WTC11 (cell line): ENCODE results near the gene TAF10. TPM values are rescaled to one million over a fixed set of nuclear protein-coding genes. Genes with fewer than 3 reads are reported as not detected.

ENCODE experiments used
- ATAC-seq: fragments of 200-7000 bp; cut with Tn5 transposase; 2 replicates; pipeline ENCODE4 v1.10.0; 2021; ENCODE audit warnings: mild to moderate bottlenecking, moderate library complexity
- CTCF ChIA-PET: fragments of 300-600 bp; sonication (Branson Sonifier 250); formaldehyde crosslinking; loops from one replicate; lab custom pipeline; 2021; ENCODE audit warnings: antibody characterized with exemption; lab: Charles Lee
- POLR2A ChIA-PET: fragments of 350-600 bp; sonication (Branson Sonifier 250); formaldehyde crosslinking; loops from one replicate; lab custom pipeline; 2021; ENCODE audit warnings: antibody characterized with exemption; lab: Charles Lee
- DNase-seq: peaks from one replicate; pipeline ENCODE4 v3.0.0; 2021; ENCODE audit warnings: low spot score
- H3K27ac Mint-ChIP-seq: 2 replicates; pipeline ENCODE4 v1.8.0; 2021; ENCODE audit warnings: mixed read lengths
- H3K27me3 Mint-ChIP-seq: 2 replicates; pipeline ENCODE4 v1.8.0; 2021; ENCODE audit warnings: low read depth, mild to moderate bottlenecking, moderate library complexity, mixed read lengths
- H3K36me3 Mint-ChIP-seq: 2 replicates; pipeline ENCODE4 v1.8.0; 2021; ENCODE audit warnings: mixed read lengths
- H3K4me1 Mint-ChIP-seq: 2 replicates; pipeline ENCODE4 v1.8.0; 2022; ENCODE audit warnings: mixed read lengths
- H3K4me3 Mint-ChIP-seq: 2 replicates; pipeline ENCODE4 v1.8.0; 2021; ENCODE audit warnings: mild to moderate bottlenecking, moderate library complexity, mixed read lengths
- H3K9me3 Mint-ChIP-seq: 2 replicates; pipeline ENCODE4 v1.8.0; 2021; ENCODE audit warnings: mixed read lengths
- CREB1 ChIP-seq: sonication (generic); formaldehyde crosslinking; IDR thresholded peaks from 2 replicates; pipeline ENCODE4 v1.8.0; 2023; ENCODE audit warnings: mild to moderate bottlenecking, missing genetic modification reagents
- FOXK1 ChIP-seq: sonication (generic); formaldehyde crosslinking; IDR thresholded peaks from 2 replicates; pipeline ENCODE4 v1.8.0; 2022; ENCODE audit warnings: mild to moderate bottlenecking, moderate library complexity, missing genetic modification reagents
- GTF2I ChIP-seq: fragments of 250-450 bp; sonication (Bioruptor Pico); conservative IDR thresholded peaks from 2 replicates; pipeline ENCODE4 v1.4.0; 2021; ENCODE audit warnings: mild to moderate bottlenecking
- HMGA2 ChIP-seq: fragments of 250-450 bp; sonication (Bioruptor Pico); IDR thresholded peaks from 2 replicates; pipeline ENCODE4 v1.4.0; 2021; ENCODE audit warnings: mild to moderate bottlenecking, moderate library complexity
- KAT7 ChIP-seq: sonication (generic); formaldehyde crosslinking; IDR thresholded peaks from 2 replicates; pipeline ENCODE4 v1.8.1; 2023; ENCODE audit warnings: missing genetic modification reagents, mild to moderate bottlenecking, borderline replicate concordance
- NR3C1 ChIP-seq: sonication (generic); formaldehyde crosslinking; conservative IDR thresholded peaks from 2 replicates; pipeline ENCODE4 v1.8.1; 2023; ENCODE audit warnings: low read depth, mild to moderate bottlenecking, missing genetic modification reagents
- TEAD1 ChIP-seq: sonication (generic); formaldehyde crosslinking; IDR thresholded peaks from 2 replicates; pipeline ENCODE4 v1.8.0; 2022; ENCODE audit warnings: mild to moderate bottlenecking, missing genetic modification reagents
- TP53 ChIP-seq: sonication (generic); formaldehyde crosslinking; IDR thresholded peaks from 2 replicates; pipeline ENCODE4 v1.8.1; 2023; ENCODE audit warnings: mild to moderate bottlenecking, missing genetic modification reagents
- ZBTB21 ChIP-seq: sonication (generic); formaldehyde crosslinking; IDR thresholded peaks from 2 replicates; pipeline ENCODE4 v1.8.1; 2023; ENCODE audit warnings: mild to moderate bottlenecking, missing genetic modification reagents, borderline replicate concordance
- ZNF121 ChIP-seq: sonication (generic); formaldehyde crosslinking; IDR thresholded peaks from 2 replicates; pipeline ENCODE4 v1.8.0; 2023; ENCODE audit warnings: missing genetic modification reagents
- ZNF219 ChIP-seq: sonication (generic); formaldehyde crosslinking; IDR thresholded peaks from 2 replicates; pipeline ENCODE4 v1.8.0; 2023; ENCODE audit warnings: missing genetic modification reagents, mild to moderate bottlenecking, borderline replicate concordance
- ZNF317 ChIP-seq: sonication (generic); formaldehyde crosslinking; IDR thresholded peaks from 2 replicates; pipeline ENCODE4 v1.8.1; 2023; ENCODE audit warnings: low read depth, mild to moderate bottlenecking, moderate library complexity, missing genetic modification reagents, borderline replicate concordance
- total RNA-seq: library from RNA; stranded (reverse); gene quantifications from 3 replicates; pipeline ENCODE4 v1.2.3, GENCODE V29; 2021
- TF ChIP-seq, protein P1 (sequence below): sonication (generic); formaldehyde crosslinking; IDR thresholded peaks from 2 replicates; pipeline ENCODE4 v1.8.1; 2022; ENCODE audit warnings: missing genetic modification reagents, borderline replicate concordance
- TF ChIP-seq, protein P2 (sequence below): fragments of 250-450 bp; sonication (Bioruptor Pico); IDR thresholded peaks from 2 replicates; pipeline ENCODE4 v1.9.0; 2021; ENCODE audit warnings: moderate library complexity, mild to moderate bottlenecking, inconsistent platforms, borderline replicate concordance
- TF ChIP-seq, protein P3 (sequence below): fragments of 200-600 bp; IDR thresholded peaks from 2 replicates; pipeline ENCODE4 v1.8.0; 2022; ENCODE audit warnings: antibody characterized with exemption
- TF ChIP-seq, protein P4 (sequence below): sonication (generic); formaldehyde crosslinking; conservative IDR thresholded peaks from 2 replicates; pipeline ENCODE4 v1.8.1; 2022; ENCODE audit warnings: mild to moderate bottlenecking, missing genetic modification reagents
- TF ChIP-seq, protein P5 (sequence below): sonication (generic); formaldehyde crosslinking; IDR thresholded peaks from 2 replicates; pipeline ENCODE4 v1.8.0; 2023; ENCODE audit warnings: mild to moderate bottlenecking, missing genetic modification reagents
- TF ChIP-seq, protein P6 (sequence below): sonication (generic); formaldehyde crosslinking; IDR thresholded peaks from 2 replicates; pipeline ENCODE4 v1.8.1; 2023; ENCODE audit warnings: mild to moderate bottlenecking, missing genetic modification reagents, moderate library complexity
- TF ChIP-seq, protein P7 (sequence below): sonication (generic); formaldehyde crosslinking; IDR thresholded peaks from 2 replicates; pipeline ENCODE4 v1.8.0; 2022; ENCODE audit warnings: mild to moderate bottlenecking, missing genetic modification reagents
- TF ChIP-seq, protein P8 (sequence below): sonication (generic); formaldehyde crosslinking; IDR thresholded peaks from 2 replicates; pipeline ENCODE4 v1.8.0; 2023; ENCODE audit warnings: missing genetic modification reagents, mild to moderate bottlenecking, borderline replicate concordance

Gene TAF10
- total RNA-seq, 1 experiment from 2014 or later, result 165 TPM

DNA sequence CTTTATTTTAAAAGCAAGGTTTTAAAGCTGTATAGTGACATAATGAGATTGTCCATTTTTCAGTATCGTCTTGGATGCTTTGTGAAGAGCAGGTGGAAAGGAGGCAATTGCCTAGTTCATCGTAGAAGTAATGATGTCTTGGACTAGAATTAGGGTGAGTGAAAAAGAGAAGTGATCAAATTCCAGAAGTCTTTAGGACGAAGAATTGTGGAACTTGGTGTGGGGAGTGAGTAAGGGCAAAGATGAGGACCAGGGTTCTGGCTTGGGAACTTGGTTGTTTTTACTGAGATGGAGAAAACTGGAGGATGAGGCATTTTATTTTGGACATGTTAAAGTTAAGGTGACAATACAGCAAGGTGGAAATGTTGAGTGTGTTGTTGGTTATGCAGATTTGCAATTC lies 7.2 kb downstream of the TAF10 start:
- Mint-ChIP-seq H3K27me3 (no peaks in the 10 kb centered on the region), H3K27ac (no peak overlapping the region), H3K4me3 (no peak overlapping the region), H3K36me3 (peaks cover 28% of the 10 kb centered on the region), H3K9me3 (no peaks in the 10 kb centered on the region), H3K4me1 (peaks cover 14% of the 10 kb centered on the region)
- no peak for DNase-seq
- ChIA-PET POLR2A (interaction anchor here (0.9 to 1.4 kb wide), 3 partner anchors 7 to 42 kb away, joined by 3 to 6 read pairs (median 4); partner anchors contain the start of genes TAF10 and TPP1), CTCF (interaction anchor here (0.9 to 4.0 kb wide), 8 partner anchors 14 to 162 kb away, joined by 3 to 12 read pairs (median 6); partner anchors contain the start of genes MRPL17 and TPP1)
- no peak for ATAC-seq
- TF ChIP-seq, protein P1, sequence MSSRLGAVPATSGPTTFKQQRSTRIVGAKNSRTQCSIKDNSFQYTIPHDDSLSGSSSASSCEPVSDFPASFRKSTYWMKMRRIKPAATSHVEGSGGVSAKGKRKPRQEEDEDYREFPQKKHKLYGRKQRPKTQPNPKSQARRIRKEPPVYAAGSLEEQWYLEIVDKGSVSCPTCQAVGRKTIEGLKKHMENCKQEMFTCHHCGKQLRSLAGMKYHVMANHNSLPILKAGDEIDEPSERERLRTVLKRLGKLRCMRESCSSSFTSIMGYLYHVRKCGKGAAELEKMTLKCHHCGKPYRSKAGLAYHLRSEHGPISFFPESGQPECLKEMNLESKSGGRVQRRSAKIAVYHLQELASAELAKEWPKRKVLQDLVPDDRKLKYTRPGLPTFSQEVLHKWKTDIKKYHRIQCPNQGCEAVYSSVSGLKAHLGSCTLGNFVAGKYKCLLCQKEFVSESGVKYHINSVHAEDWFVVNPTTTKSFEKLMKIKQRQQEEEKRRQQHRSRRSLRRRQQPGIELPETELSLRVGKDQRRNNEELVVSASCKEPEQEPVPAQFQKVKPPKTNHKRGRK (CRISPR knock-in tag), result no peak
- TF ChIP-seq CREB1 (CRISPR knock-in tag) (no peak), KAT7 (CRISPR knock-in tag) (no peak), GTF2I (CRISPR knock-in tag) (no peak), TP53 (CRISPR knock-in tag) (no peak), ZNF317 (CRISPR knock-in tag) (no peak), ZNF219 (CRISPR knock-in tag) (no peak), HMGA2 (CRISPR knock-in tag) (no peak), NR3C1 (CRISPR knock-in tag) (no peak), FOXK1 (no peak)
- TF ChIP-seq, protein P2, sequence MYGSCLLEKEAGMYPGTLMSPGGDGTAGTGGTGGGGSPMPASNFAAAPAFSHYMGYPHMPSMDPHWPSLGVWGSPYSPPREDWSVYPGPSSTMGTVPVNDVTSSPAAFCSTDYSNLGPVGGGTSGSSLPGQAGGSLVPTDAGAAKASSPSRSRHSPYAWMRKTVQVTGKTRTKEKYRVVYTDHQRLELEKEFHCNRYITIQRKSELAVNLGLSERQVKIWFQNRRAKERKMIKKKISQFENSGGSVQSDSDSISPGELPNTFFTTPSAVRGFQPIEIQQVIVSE (CRISPR knock-in tag), result no peak
- TF ChIP-seq, protein P3, sequence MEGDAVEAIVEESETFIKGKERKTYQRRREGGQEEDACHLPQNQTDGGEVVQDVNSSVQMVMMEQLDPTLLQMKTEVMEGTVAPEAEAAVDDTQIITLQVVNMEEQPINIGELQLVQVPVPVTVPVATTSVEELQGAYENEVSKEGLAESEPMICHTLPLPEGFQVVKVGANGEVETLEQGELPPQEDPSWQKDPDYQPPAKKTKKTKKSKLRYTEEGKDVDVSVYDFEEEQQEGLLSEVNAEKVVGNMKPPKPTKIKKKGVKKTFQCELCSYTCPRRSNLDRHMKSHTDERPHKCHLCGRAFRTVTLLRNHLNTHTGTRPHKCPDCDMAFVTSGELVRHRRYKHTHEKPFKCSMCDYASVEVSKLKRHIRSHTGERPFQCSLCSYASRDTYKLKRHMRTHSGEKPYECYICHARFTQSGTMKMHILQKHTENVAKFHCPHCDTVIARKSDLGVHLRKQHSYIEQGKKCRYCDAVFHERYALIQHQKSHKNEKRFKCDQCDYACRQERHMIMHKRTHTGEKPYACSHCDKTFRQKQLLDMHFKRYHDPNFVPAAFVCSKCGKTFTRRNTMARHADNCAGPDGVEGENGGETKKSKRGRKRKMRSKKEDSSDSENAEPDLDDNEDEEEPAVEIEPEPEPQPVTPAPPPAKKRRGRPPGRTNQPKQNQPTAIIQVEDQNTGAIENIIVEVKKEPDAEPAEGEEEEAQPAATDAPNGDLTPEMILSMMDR, result no peak
- TF ChIP-seq, protein P4, sequence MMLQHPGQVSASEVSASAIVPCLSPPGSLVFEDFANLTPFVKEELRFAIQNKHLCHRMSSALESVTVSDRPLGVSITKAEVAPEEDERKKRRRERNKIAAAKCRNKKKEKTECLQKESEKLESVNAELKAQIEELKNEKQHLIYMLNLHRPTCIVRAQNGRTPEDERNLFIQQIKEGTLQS (CRISPR knock-in tag), result no peak
- TF ChIP-seq, protein P5, sequence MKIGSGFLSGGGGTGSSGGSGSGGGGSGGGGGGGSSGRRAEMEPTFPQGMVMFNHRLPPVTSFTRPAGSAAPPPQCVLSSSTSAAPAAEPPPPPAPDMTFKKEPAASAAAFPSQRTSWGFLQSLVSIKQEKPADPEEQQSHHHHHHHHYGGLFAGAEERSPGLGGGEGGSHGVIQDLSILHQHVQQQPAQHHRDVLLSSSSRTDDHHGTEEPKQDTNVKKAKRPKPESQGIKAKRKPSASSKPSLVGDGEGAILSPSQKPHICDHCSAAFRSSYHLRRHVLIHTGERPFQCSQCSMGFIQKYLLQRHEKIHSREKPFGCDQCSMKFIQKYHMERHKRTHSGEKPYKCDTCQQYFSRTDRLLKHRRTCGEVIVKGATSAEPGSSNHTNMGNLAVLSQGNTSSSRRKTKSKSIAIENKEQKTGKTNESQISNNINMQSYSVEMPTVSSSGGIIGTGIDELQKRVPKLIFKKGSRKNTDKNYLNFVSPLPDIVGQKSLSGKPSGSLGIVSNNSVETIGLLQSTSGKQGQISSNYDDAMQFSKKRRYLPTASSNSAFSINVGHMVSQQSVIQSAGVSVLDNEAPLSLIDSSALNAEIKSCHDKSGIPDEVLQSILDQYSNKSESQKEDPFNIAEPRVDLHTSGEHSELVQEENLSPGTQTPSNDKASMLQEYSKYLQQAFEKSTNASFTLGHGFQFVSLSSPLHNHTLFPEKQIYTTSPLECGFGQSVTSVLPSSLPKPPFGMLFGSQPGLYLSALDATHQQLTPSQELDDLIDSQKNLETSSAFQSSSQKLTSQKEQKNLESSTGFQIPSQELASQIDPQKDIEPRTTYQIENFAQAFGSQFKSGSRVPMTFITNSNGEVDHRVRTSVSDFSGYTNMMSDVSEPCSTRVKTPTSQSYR (CRISPR knock-in tag), result no peak
- TF ChIP-seq, protein P6, sequence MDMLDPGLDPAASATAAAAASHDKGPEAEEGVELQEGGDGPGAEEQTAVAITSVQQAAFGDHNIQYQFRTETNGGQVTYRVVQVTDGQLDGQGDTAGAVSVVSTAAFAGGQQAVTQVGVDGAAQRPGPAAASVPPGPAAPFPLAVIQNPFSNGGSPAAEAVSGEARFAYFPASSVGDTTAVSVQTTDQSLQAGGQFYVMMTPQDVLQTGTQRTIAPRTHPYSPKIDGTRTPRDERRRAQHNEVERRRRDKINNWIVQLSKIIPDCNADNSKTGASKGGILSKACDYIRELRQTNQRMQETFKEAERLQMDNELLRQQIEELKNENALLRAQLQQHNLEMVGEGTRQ (CRISPR knock-in tag), result no peak
- TF ChIP-seq, all 79 proteins: peak for 0

DNA sequence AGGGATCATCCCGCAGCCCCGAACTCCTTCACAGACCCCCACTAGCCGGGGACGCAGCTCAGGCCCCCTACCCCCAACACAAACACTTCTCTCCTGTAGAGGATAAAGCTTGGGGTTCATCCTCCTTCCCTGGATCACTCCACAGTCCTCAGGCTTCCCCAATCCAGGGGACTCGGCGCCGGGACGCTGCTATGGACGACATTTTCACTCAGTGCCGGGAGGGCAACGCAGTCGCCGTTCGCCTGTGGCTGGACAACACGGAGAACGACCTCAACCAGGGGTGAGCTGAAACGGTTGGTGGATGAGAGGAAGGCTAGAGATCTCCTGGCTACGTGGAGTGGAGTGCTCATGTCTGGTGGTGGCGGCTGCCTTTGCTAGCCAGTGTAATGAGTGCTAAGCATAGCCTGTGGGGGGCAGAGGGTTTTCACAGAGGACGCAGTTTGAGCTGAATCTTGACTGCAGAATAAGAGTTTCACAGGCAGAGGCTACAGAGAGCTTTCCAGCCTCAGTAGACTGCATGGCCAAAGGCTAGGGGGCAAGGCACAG lies 7.9 kb downstream of the TAF10 start:
- H3K4me3 Mint-ChIP-seq, result no peak overlapping the region
- DNase-seq (peak; percentile 34), ATAC-seq (peak; percentile 13)
- CTCF ChIA-PET, result interaction anchor here (0.9 to 4.0 kb wide), 8 partner anchors 15 to 161 kb away, joined by 3 to 12 read pairs (median 6); partner anchors contain the start of genes MRPL17 and TPP1
- no peaks in the 10 kb centered on the region for H3K27me3 Mint-ChIP-seq
- H3K27ac Mint-ChIP-seq, result no peak overlapping the region
- POLR2A ChIA-PET, result interaction anchor here (0.6 to 1.4 kb wide), 4 partner anchors 8 to 147 kb away, joined by 3 to 6 read pairs (median 4); partner anchors contain the start of genes TAF10 and TPP1
- H3K4me1 Mint-ChIP-seq, result peaks cover 14% of the 10 kb centered on the region
- H3K36me3 Mint-ChIP-seq, result peaks cover 26% of the 10 kb centered on the region
- no peaks in the 10 kb centered on the region for H3K9me3 Mint-ChIP-seq
- TF ChIP-seq ZBTB21 (CRISPR knock-in tag), result 0 out of 2 replicates have a peak, but pooled peaks have one; percentile 25
- TF ChIP-seq, protein P7, sequence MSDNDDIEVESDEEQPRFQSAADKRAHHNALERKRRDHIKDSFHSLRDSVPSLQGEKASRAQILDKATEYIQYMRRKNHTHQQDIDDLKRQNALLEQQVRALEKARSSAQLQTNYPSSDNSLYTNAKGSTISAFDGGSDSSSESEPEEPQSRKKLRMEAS, result peak; percentile 23; the same call in 1 of the 2 replicates
- TF ChIP-seq, protein P2 (CRISPR knock-in tag), result no peak
- TF ChIP-seq TEAD1 (CRISPR knock-in tag), result no peak
- no peak for TF ChIP-seq ZNF121 (CRISPR knock-in tag)
- TF ChIP-seq, protein P8, sequence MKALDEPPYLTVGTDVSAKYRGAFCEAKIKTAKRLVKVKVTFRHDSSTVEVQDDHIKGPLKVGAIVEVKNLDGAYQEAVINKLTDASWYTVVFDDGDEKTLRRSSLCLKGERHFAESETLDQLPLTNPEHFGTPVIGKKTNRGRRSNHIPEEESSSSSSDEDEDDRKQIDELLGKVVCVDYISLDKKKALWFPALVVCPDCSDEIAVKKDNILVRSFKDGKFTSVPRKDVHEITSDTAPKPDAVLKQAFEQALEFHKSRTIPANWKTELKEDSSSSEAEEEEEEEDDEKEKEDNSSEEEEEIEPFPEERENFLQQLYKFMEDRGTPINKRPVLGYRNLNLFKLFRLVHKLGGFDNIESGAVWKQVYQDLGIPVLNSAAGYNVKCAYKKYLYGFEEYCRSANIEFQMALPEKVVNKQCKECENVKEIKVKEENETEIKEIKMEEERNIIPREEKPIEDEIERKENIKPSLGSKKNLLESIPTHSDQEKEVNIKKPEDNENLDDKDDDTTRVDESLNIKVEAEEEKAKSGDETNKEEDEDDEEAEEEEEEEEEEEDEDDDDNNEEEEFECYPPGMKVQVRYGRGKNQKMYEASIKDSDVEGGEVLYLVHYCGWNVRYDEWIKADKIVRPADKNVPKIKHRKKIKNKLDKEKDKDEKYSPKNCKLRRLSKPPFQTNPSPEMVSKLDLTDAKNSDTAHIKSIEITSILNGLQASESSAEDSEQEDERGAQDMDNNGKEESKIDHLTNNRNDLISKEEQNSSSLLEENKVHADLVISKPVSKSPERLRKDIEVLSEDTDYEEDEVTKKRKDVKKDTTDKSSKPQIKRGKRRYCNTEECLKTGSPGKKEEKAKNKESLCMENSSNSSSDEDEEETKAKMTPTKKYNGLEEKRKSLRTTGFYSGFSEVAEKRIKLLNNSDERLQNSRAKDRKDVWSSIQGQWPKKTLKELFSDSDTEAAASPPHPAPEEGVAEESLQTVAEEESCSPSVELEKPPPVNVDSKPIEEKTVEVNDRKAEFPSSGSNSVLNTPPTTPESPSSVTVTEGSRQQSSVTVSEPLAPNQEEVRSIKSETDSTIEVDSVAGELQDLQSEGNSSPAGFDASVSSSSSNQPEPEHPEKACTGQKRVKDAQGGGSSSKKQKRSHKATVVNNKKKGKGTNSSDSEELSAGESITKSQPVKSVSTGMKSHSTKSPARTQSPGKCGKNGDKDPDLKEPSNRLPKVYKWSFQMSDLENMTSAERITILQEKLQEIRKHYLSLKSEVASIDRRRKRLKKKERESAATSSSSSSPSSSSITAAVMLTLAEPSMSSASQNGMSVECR (CRISPR knock-in tag), result no peak
